HepG2 (cell line): ENCODE data around the gene HAGH. TPM values are rescaled to one million over a fixed set of nuclear protein-coding genes. Genes with fewer than 3 reads are reported as not detected.

ENCODE experiments used
- CREB3 ChIP-seq: sonication (generic); formaldehyde crosslinking; IDR thresholded peaks from 2 replicates; pipeline ENCODE4 v1.5.0; 2020; ENCODE audit warnings: missing genetic modification reagents
- ELF3 ChIP-seq: IDR thresholded peaks from 2 replicates; pipeline ENCODE4 v1.6.1; 2016; ENCODE audit warnings: missing genetic modification reagents, missing compliant biosample characterization
- GABPB1 ChIP-seq: IDR thresholded peaks from 2 replicates; pipeline ENCODE4 v1.6.1; 2016; ENCODE audit warnings: mild to moderate bottlenecking, missing genetic modification reagents, moderate library complexity, missing compliant biosample characterization
- GLI4 ChIP-seq: sonication (generic); formaldehyde crosslinking; IDR thresholded peaks from 2 replicates; pipeline ENCODE4 v1.5.1; 2020; ENCODE audit warnings: missing genetic modification reagents, mild to moderate bottlenecking, moderate library complexity, borderline replicate concordance
- GMEB2 ChIP-seq: IDR thresholded peaks from 2 replicates; pipeline ENCODE4 v1.6.1; 2016; ENCODE audit warnings: missing biosample characterization, missing genetic modification reagents, low read depth
- HNRNPH1 ChIP-seq: fragments of 200-400 bp; formaldehyde crosslinking; optimal IDR thresholded peaks from 2 replicates; pipeline ENCODE3; 2017; ENCODE audit warnings: mild to moderate bottlenecking, low read depth, low read length
- HOXA3 ChIP-seq: sonication (generic); formaldehyde crosslinking; IDR thresholded peaks from 2 replicates; pipeline ENCODE4 v1.5.0; 2020; ENCODE audit warnings: missing genetic modification reagents
- KDM2A ChIP-seq: sonication (generic); formaldehyde crosslinking; IDR thresholded peaks from 2 replicates; pipeline ENCODE4 v1.4.0; 2020; ENCODE audit warnings: low read depth, missing genetic modification reagents, borderline replicate concordance
- MAX ChIP-seq: IDR thresholded peaks from 2 replicates; pipeline ENCODE4 v1.6.1; 2012; ENCODE audit warnings: inconsistent platforms
- MAZ ChIP-seq, 2 experiments: sonication (generic) in 1 of 2; formaldehyde crosslinking in 1 of 2; IDR thresholded peaks; 2 replicates each; pipeline versions ENCODE4 v1.5.0 to v1.6.1; 2012 to 2020; ENCODE audit warnings: low read depth in 2 of 2, mild to moderate bottlenecking in 2 of 2, borderline replicate concordance in 1 of 2, improper control_type of control experiment in 1 of 2, low read length in 1 of 2, missing genetic modification reagents in 1 of 2, moderate library complexity in 1 of 2
- MNT ChIP-seq: fragments of 450-650 bp; IDR thresholded peaks from 2 replicates; pipeline ENCODE4 v1.6.1; 2016
- MTF2 ChIP-seq: sonication (generic); formaldehyde crosslinking; IDR thresholded peaks from 2 replicates; pipeline ENCODE4 v1.5.0; 2020; ENCODE audit warnings: missing genetic modification reagents, borderline replicate concordance
- NFIC ChIP-seq: IDR thresholded peaks from 2 replicates; pipeline ENCODE4 v1.6.1; 2012; ENCODE audit warnings: mild to moderate bottlenecking, low read length, inconsistent platforms
- PAF1 ChIP-seq: IDR thresholded peaks from 2 replicates; pipeline ENCODE4 v1.6.1; 2016; ENCODE audit warnings: missing genetic modification reagents, missing compliant biosample characterization
- PATZ1 ChIP-seq: sonication (generic); formaldehyde crosslinking; IDR thresholded peaks from 2 replicates; pipeline ENCODE4 v1.4.0; 2020; ENCODE audit warnings: missing genetic modification reagents
- POLR2AphosphoS5 ChIP-seq: IDR thresholded peaks from 2 replicates; pipeline ENCODE4 v1.6.1; 2012; ENCODE audit warnings: low read depth, low read length
- RAD21 ChIP-seq: fragments of 450-650 bp; formaldehyde crosslinking; IDR thresholded peaks from 2 replicates; pipeline ENCODE4 v1.5.0; 2020; ENCODE audit warnings: mild to moderate bottlenecking
- RBFOX2 ChIP-seq: fragments of 200-400 bp; formaldehyde crosslinking; IDR thresholded peaks from 2 replicates; pipeline ENCODE4 v1.6.1; 2017; ENCODE audit warnings: low read depth, mild to moderate bottlenecking, low read length
- RFX3 ChIP-seq: IDR thresholded peaks from 2 replicates; pipeline ENCODE4 v1.6.1; 2016; ENCODE audit warnings: missing biosample characterization, missing genetic modification reagents
- YY1 ChIP-seq: IDR thresholded peaks from 2 replicates; pipeline ENCODE4 v1.6.1; 2011; ENCODE audit warnings: low read length, low read depth, moderate library complexity, mild to moderate bottlenecking; ENCODE audit not compliant: insufficient read depth, insufficient replicate concordance
- ZFX ChIP-seq: sonication (generic); formaldehyde crosslinking; IDR thresholded peaks from 2 replicates; pipeline ENCODE4 v1.4.0; 2020; ENCODE audit warnings: mild to moderate bottlenecking, low read depth, missing genetic modification reagents, moderate library complexity
- ZFY ChIP-seq: sonication (generic); formaldehyde crosslinking; IDR thresholded peaks from 2 replicates; pipeline ENCODE4 v1.4.0; 2020; ENCODE audit warnings: missing genetic modification reagents
- ZNF282 ChIP-seq: fragments of 450-650 bp; IDR thresholded peaks from 2 replicates; pipeline ENCODE4 v1.6.1; 2018; ENCODE audit not compliant: partially characterized antibody
- ZNF333 ChIP-seq: sonication (generic); formaldehyde crosslinking; IDR thresholded peaks from 2 replicates; pipeline ENCODE4 v1.4.0; 2020; ENCODE audit warnings: mild to moderate bottlenecking, missing genetic modification reagents, borderline replicate concordance
- ZNF354B ChIP-seq: sonication (generic); formaldehyde crosslinking; IDR thresholded peaks from 2 replicates; pipeline ENCODE4 v1.8.0; 2022; ENCODE audit warnings: mild to moderate bottlenecking, missing genetic modification reagents
- polyA plus RNA-seq, 8 experiments: library from polyadenylated mRNA; depleted of rRNA in 3 of 8; stranded (reverse) in 7 of 8; unstranded in 1 of 8; fragments of >200 nt; fragmentation: Illumina TruSeq in 4 of 8; extraction: Trizol in 4 of 8; gene quantifications; 2 replicates each; pipeline versions ENCODE4 v1.2.1 to v1.2.3, GENCODE V29; 2011 to 2016; ENCODE audit warnings: low read depth in 4 of 8, missing spikeins in 1 of 8, mixed read lengths in 1 of 8; ENCODE audit not compliant: insufficient read depth in 1 of 8
- total RNA-seq, 5 experiments: library from RNA; depleted of rRNA; stranded (reverse); fragments of >200 nt; fragmentation: Illumina TruSeq; extraction: Trizol; gene quantifications; 2 replicates each; pipeline ENCODE4 v1.2.3, GENCODE V29; 2016; ENCODE audit warnings: low read depth in 1 of 5

Gene HAGH
- total and polyA plus RNA-seq, 2 of the 13 experiments (the other 11 are each of a cell fraction or from before 2014, with no cell fraction given): 70.4 to 95.4 TPM

- TF ChIP-seq PATZ1: peak; percentile 47
- TF ChIP-seq MAX: peak; percentile 19; the same call in 1 of the 2 replicates
- TF ChIP-seq ZFY (CRISPR knock-in tag): peak; percentile 31; the same call in 1 of the 2 replicates
- TF ChIP-seq YY1: peak; percentile 77
- TF ChIP-seq GMEB2 (CRISPR knock-in tag): no peak
- TF ChIP-seq ELF3 (CRISPR knock-in tag): no peak
- 0 out of 2 replicates have a peak, but pooled peaks have one; percentile 28 for TF ChIP-seq RAD21
- 0 out of 2 replicates have a peak, but pooled peaks have one; percentile 16 for TF ChIP-seq POLR2AphosphoS5
- TF ChIP-seq ZNF333 (CRISPR knock-in tag): no peak
- no peak for TF ChIP-seq GLI4 (CRISPR knock-in tag)
- no peak for TF ChIP-seq PAF1
- TF ChIP-seq HOXA3 (CRISPR knock-in tag): 0 out of 2 replicates have a peak, but pooled peaks have one; percentile 0
- no peak for TF ChIP-seq HNRNPH1
- peak; percentile 24; the same call in 1 of the 2 replicates for TF ChIP-seq GABPB1 (CRISPR knock-in tag)
- TF ChIP-seq RFX3 (CRISPR knock-in tag): no peak
- TF ChIP-seq CREB3 (CRISPR knock-in tag): no peak
- peak; percentile 45; the same call in 1 of the 2 replicates for TF ChIP-seq ZFX (CRISPR knock-in tag)
- no peak for TF ChIP-seq MNT
- TF ChIP-seq ZNF282: no peak
- no peak for TF ChIP-seq MAZ (IDR thresholded peaks at IDR 0.05; ENCODE audit: borderline replicate concordance, low read depth, low read length)
- peak; percentile 77 for TF ChIP-seq MAZ (CRISPR knock-in tag; IDR thresholded peaks at IDR 0.05; ENCODE audit: low read depth)
- TF ChIP-seq RBFOX2: peak; percentile 60
- TF ChIP-seq NFIC: no peak
- TF ChIP-seq MTF2 (CRISPR knock-in tag): no peak
- peak; percentile 33; the same call in 1 of the 2 replicates for TF ChIP-seq KDM2A
- TF ChIP-seq ZNF354B: no peak
Observed at GRCh38 chr16:1771188-1771863, 55.3 kb downstream of the HAGH start, which contains the start of gene NME3 (continued).
